ENCODE data around the gene CUEDC1.

DNA sequence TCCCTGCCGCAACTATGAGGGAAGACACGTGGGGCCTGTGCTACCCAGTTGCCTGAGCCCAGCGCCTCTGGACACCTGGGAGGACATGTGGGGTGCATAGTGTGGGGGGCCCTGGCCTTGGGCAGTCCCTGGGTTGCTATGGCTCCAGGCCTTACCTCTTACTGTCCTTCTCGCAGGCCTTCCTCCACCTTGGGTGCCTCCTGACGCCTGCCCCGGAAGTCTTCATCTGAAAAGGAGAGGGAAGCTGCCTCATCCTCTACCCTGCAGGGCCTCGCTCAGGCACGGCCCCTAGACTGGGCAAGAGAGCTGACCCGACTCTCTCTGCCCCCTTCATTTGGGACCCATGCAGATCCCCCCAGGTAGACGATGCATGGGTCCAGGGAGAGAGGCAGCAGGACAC, 88.9 kb downstream of the CUEDC1 start:
- TF ChIP-seq, protein P1, sequence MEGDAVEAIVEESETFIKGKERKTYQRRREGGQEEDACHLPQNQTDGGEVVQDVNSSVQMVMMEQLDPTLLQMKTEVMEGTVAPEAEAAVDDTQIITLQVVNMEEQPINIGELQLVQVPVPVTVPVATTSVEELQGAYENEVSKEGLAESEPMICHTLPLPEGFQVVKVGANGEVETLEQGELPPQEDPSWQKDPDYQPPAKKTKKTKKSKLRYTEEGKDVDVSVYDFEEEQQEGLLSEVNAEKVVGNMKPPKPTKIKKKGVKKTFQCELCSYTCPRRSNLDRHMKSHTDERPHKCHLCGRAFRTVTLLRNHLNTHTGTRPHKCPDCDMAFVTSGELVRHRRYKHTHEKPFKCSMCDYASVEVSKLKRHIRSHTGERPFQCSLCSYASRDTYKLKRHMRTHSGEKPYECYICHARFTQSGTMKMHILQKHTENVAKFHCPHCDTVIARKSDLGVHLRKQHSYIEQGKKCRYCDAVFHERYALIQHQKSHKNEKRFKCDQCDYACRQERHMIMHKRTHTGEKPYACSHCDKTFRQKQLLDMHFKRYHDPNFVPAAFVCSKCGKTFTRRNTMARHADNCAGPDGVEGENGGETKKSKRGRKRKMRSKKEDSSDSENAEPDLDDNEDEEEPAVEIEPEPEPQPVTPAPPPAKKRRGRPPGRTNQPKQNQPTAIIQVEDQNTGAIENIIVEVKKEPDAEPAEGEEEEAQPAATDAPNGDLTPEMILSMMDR (IDR thresholded peaks at IDR 0.05), result no peak
- no peak for TF ChIP-seq POLR2A (IDR thresholded peaks at IDR 0.05)

Data from heart left ventricle (tissue), 13 donors.